BLaER1 treated with 17β-estradiol and CSF1 and Interleukin-3, amounts not matched to agents 10 nM and 100 nM (cell line): Measurements from ENCODE around the gene PRR19.

Source experiments
- H3K27ac ChIP-seq, 11 experiments: shearing (Covaris generic); formaldehyde crosslinking; 2 replicates each; pipeline ENCODE4 v1.8.1; 2022
- H3K27me3 ChIP-seq, 11 experiments: shearing (Covaris generic); formaldehyde crosslinking; 2 replicates each; pipeline ENCODE4 v1.8.1; 2022
- H3K36me3 ChIP-seq, 11 experiments: shearing (Covaris generic); formaldehyde crosslinking; 2 replicates each; pipeline ENCODE4 v1.8.1; 2022
- H3K4me1 ChIP-seq, 10 experiments: shearing (Covaris generic); formaldehyde crosslinking; 2 replicates each; pipeline ENCODE4 v1.8.1; 2022
- H3K4me2 ChIP-seq, 11 experiments: shearing (Covaris generic); formaldehyde crosslinking; 2 replicates each; pipeline ENCODE4 v1.8.1; 2022
- H3K4me3 ChIP-seq, 10 experiments: shearing (Covaris generic); formaldehyde crosslinking; 2 replicates each; pipeline ENCODE4 v1.8.1; 2022
- H3K9ac ChIP-seq, 11 experiments: shearing (Covaris generic); formaldehyde crosslinking; 2 replicates each; pipeline ENCODE4 v1.8.1; 2022
- H3K9me3 ChIP-seq, 11 experiments: shearing (Covaris generic); formaldehyde crosslinking; replicated peaks in 1 of 11; 2 replicates each; pipeline ENCODE4 v1.8.1; 2022
- H4K20me1 ChIP-seq, 11 experiments: shearing (Covaris generic); formaldehyde crosslinking; 2 replicates each; pipeline ENCODE4 v1.8.1; 2022
- Cebpa-rat ChIP-seq, 11 experiments: shearing (Covaris generic); IDR thresholded peaks; 2 replicates each; pipeline ENCODE4 v1.8.1; 2022

PRR19 gene

DNA sequence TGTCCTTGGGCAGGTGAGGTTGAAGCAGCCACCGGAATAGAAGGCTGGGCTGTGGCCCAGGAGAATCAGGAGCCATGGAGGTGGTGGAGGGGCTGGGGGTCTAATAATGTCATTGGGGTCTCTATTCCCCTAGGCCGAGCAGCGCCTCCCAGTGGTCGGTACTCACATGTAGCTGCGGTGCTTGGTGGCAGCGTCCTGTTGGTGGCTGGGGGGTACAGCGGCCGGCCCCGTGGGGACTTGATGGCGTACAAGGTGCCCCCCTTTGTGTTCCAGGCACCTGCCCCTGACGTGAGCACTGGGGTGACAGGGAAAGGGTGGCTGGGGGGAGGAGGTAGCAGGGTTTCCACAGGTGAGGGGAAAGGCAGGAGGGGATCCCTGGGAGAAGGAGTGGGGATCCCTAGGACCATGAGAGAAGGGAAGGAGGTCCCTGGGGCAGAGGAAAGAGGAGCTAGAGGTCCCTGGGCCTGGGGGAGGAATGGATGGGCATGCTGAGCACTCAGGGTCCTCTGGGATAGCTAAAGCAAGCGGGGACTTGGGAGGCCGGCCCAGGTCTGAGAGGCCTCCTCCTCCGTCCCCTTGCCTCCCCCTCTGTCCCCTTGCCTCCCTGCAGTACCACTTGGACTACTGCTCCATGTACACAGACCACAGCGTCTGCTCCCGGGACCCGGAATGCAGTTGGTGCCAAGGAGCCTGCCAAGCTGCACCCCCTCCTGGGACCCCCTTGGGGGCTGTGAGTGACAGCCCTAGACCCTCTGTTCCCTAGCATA lies 41.6 kb downstream of the PRR19 start:
- Histone ChIP-seq H3K27me3 (no peaks in the 10 kb centered on the region), H3K36me3 (peaks cover 26 to 77% (median 47%) of the 10 kb centered on the region in 11 experiments), H3K9ac (no peak overlapping the region), H3K4me2 (no peak overlapping the region), H3K27ac (no peak overlapping the region), H4K20me1 (peaks cover 0 to 5% (median 0%) of the 10 kb centered on the region in 11 experiments; a peak in 1 of 22 replicates), H3K4me3 (no peak overlapping the region), H3K4me1 (peaks cover 0 to 18% (median 4%) of the 10 kb centered on the region in 10 experiments; a peak in 8 of 20 replicates), H3K9me3 (no peaks in the 10 kb centered on the region)
- TF ChIP-seq Cebpa-rat (IDR thresholded peaks at IDR 0.05) = no peak

DNA sequence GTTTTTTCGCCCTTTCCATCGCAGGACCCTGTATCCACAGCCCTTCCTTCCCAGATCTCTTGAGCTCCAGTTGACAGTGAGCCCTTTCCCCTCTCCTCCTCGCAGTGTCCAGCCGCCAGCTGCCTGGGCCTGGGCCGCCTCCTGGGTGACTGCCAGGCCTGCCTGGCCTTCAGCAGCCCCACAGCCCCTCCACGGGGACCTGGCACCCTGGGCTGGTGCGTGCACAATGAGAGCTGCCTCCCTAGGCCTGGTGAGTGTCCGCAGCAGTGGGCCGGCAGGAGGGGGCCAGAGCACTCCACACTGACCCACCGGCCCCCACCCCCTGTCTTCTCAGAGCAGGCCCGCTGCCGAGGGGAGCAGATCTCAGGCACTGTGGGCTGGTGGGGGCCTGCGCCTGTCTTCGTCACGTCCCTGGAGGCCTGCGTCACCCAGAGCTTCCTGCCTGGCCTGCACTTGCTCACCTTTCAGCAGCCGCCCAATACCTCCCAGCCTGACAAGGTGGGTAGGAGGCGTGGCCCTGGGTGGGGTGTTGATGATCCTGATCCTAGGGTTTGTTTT lies 42.5 kb downstream of the PRR19 start:
- Histone ChIP-seq H4K20me1 (peaks cover 0 to 5% (median 0%) of the 10 kb centered on the region in 11 experiments; a peak in 2 of 22 replicates), H3K27me3 (no peaks in the 10 kb centered on the region), H3K9me3 (no peaks in the 10 kb centered on the region), H3K4me3 (no peak overlapping the region), H3K9ac (0 out of 22 replicates have a peak overlapping the region, but pooled peaks of 1 of the 11 experiments have one; percentile 24), H3K36me3 (peaks cover 29 to 85% (median 49%) of the 10 kb centered on the region in 11 experiments), H3K27ac (no peak overlapping the region), H3K4me2 (no peak overlapping the region), H3K4me1 (peaks cover 0 to 18% (median 4%) of the 10 kb centered on the region in 10 experiments; a peak in 8 of 20 replicates)
- TF ChIP-seq Cebpa-rat (IDR thresholded peaks at IDR 0.05) = no peak

DNA sequence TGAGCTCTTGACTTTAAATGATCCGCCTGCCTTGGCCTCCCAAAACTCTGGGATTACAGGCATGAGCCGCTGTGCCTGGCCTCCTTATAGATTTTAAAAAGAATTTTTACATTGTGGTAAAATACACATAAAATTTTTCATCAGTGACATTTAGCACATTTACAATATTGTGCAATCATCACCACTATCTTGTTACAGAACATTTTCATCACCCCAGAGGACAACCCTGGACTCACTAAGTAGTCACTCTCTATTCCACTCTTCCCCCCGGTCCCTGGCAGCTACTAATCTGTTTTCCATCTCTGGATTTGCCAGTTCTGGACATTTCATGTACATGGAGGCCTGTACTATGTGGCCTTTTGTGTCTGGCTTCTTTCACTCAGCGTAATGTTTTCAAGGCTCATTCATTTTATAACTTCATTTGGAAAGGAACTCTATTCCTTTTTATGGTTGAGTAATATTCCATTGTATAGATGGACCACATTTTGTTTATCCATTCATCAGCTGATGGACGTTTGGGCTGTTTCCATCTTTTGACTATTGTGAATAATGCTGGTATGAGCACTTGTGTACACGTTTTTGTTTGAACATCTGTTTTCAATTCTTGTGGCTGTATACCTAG lies 43.4 kb downstream of the PRR19 start:
- H3K36me3 ChIP-seq = peaks cover 29 to 87% (median 45%) of the 10 kb centered on the region in 11 experiments
- no peak overlapping the region for H3K4me2 ChIP-seq
- no peak overlapping the region for H3K9ac ChIP-seq
- H4K20me1 ChIP-seq = peaks cover 0 to 5% (median 0%) of the 10 kb centered on the region in 11 experiments; a peak in 2 of 22 replicates
- H3K27me3 ChIP-seq = no peaks in the 10 kb centered on the region
- H3K4me3 ChIP-seq = no peak overlapping the region
- no peak overlapping the region for H3K27ac ChIP-seq
- no peaks in the 10 kb centered on the region for H3K9me3 ChIP-seq
- peaks cover 0 to 18% (median 4%) of the 10 kb centered on the region in 10 experiments; a peak in 8 of 20 replicates for H3K4me1 ChIP-seq
- peak in 6 of 11 experiments; percentile 17 to 73 (median 56); a peak in 8 of 22 replicates for TF ChIP-seq Cebpa-rat (IDR thresholded peaks at IDR 0.05)

DNA sequence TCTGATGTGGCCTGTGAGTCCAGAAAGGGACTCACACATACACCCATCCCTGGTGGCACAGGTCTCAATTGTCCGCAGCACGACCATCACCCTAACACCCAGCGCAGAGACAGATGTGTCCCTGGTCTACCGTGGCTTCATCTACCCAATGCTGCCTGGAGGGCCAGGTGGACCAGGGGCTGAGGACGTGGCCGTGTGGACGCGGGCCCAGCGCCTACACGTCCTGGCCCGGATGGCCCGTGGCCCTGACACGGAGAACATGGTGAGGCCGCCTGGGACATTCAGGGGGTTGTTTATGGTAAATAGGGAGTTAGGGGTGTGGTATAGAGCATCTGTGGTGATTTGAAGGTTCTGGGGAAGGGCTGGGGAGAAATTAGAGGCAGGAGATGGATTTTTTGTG lies 46.3 kb downstream of the PRR19 start:
- TF ChIP-seq Cebpa-rat (IDR thresholded peaks at IDR 0.05) = no peak
- Histone ChIP-seq H3K9me3 (no peaks in the 10 kb centered on the region), H3K4me3 (no peak overlapping the region), H3K27ac (no peak overlapping the region), H3K4me1 (peaks cover 10 to 22% (median 13%) of the 10 kb centered on the region in 10 experiments; a peak in 18 of 20 replicates), H3K36me3 (peaks cover 21 to 75% (median 31%) of the 10 kb centered on the region in 11 experiments), H4K20me1 (peaks cover 0 to 11% (median 0%) of the 10 kb centered on the region in 11 experiments; a peak in 2 of 22 replicates), H3K27me3 (no peaks in the 10 kb centered on the region), H3K9ac (no peak overlapping the region), H3K4me2 (no peak overlapping the region)

DNA sequence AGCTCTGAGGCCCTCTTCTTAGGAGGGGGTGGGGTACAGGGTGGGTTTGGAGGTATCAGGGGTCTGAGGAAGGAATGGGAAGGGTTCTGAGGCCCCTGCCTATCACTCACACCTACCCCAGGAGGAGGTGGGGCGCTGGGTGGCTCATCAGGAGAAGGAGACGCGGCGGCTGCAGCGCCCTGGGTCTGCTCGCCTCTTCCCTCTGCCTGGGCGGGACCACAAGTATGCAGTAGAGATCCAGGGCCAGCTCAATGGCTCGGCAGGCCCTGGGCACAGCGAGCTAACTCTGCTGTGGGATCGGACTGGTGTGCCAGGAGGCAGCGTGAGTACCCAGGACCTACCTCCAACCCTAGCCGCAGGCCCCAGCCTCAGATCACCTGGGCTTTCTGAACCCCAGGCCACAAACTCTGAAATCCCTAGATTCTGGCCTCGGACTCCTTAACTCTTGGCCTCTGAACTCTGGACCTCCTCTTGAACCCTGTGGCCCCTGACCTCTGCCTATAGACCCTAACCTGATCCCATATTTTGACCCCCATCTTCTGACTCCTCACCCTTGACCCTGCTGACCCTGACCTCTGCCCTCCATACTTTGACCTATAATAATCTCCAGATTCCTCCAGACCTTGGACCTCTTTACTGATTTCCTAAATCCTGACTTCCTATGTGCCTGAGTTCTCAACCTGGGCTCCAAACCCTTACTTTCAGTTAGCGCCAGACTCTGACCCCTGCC lies 47.6 kb downstream of the PRR19 start:
- H3K27ac ChIP-seq = no peak overlapping the region
- no peak overlapping the region for H3K9ac ChIP-seq
- H3K4me3 ChIP-seq = no peak overlapping the region
- no peaks in the 10 kb centered on the region for H3K27me3 ChIP-seq
- H3K4me1 ChIP-seq = peaks cover 13 to 25% (median 14%) of the 10 kb centered on the region in 10 experiments; a peak in 18 of 20 replicates
- H3K4me2 ChIP-seq = no peak overlapping the region
- H4K20me1 ChIP-seq = peaks cover 0 to 23% (median 0%) of the 10 kb centered on the region in 11 experiments; a peak in 2 of 22 replicates
- no peak for TF ChIP-seq Cebpa-rat (IDR thresholded peaks at IDR 0.05)
- H3K36me3 ChIP-seq = peaks cover 23 to 75% (median 36%) of the 10 kb centered on the region in 11 experiments
- no peaks in the 10 kb centered on the region for H3K9me3 ChIP-seq

DNA sequence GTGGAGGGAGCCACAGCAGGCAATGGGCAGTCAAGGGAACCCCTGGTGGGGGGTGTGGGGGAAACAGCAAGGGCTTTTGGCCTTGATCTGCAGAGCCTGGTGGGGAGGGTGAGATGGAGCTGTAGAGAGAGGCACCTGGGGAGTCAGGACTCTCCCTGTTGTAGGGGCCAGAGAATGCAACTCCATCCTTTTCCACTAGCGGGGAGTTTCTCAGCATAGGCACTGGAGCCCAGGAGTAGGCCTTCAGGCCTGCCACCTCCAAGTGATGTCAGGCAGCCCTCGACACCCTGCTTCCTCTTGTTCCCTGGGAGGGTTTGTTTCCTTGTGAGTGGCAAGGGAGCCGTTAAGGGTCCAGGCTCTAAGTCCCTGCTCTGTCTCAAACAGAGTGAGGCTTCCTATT lies 48.5 kb downstream of the PRR19 start:
- Histone ChIP-seq H3K4me1 (peaks cover 13 to 25% (median 14%) of the 10 kb centered on the region in 10 experiments; a peak in 18 of 20 replicates), H3K4me3 (no peak overlapping the region)

DNA sequence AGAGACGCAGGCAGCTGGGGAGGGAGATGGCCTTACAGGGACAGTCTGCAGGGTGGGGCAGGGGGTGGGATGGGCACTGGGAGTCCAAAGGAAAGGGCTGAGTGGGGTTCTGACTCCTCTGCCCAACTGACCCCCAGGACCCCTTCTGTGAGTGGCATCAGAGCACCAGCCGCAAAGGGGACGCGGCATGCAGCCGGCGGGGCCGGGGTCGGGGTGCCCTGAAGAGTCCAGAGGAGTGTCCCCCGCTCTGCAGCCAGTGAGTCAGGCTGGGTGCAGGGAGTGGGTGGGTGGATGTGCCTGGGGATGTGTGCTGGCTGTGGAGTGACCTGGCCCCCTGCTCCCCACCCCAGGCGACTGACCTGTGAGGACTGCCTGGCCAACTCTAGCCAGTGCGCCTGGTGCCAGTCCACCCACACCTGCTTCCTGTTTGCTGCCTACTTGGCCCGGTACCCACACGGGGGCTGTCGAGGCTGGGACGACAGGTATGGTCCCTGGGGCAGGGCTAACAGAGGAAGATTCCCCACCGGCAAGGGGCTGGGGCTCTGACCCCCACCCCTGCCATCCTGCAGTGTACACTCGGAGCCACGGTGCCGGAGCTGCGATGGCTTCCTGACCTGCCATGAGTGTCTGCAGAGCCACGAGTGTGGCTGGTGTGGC lies 49.3 kb downstream of the PRR19 start:
- H3K4me2 ChIP-seq = no peak overlapping the region
- H3K27me3 ChIP-seq = no peaks in the 10 kb centered on the region
- peaks cover 0 to 21% (median 0%) of the 10 kb centered on the region in 11 experiments; a peak in 2 of 22 replicates for H4K20me1 ChIP-seq
- peaks cover 13 to 23% (median 14%) of the 10 kb centered on the region in 10 experiments; a peak in 18 of 20 replicates for H3K4me1 ChIP-seq
- H3K36me3 ChIP-seq = peaks cover 22 to 77% (median 40%) of the 10 kb centered on the region in 11 experiments; a peak in 21 of 22 replicates
- no peak overlapping the region for H3K27ac ChIP-seq
- no peak overlapping the region for H3K9ac ChIP-seq
- H3K4me3 ChIP-seq = no peak overlapping the region
- TF ChIP-seq Cebpa-rat (IDR thresholded peaks at IDR 0.05) = no peak
- no peaks in the 10 kb centered on the region for H3K9me3 ChIP-seq

More for the DNA sequence above, 48.5 kb downstream of the PRR19 start:
- H4K20me1 ChIP-seq = peaks cover 0 to 21% (median 0%) of the 10 kb centered on the region in 11 experiments; a peak in 2 of 22 replicates
- TF ChIP-seq Cebpa-rat (IDR thresholded peaks at IDR 0.05) = no peak
- H3K36me3 ChIP-seq = peaks cover 21 to 75% (median 35%) of the 10 kb centered on the region in 11 experiments; a peak in 21 of 22 replicates
- no peaks in the 10 kb centered on the region for H3K27me3 ChIP-seq
- H3K27ac ChIP-seq = no peak overlapping the region
- H3K9ac ChIP-seq = no peak overlapping the region
- no peak overlapping the region for H3K4me2 ChIP-seq
- no peaks in the 10 kb centered on the region for H3K9me3 ChIP-seq
